Chondrocyte (in vitro differentiated cells): ENCODE results near the gene BLOC1S5. TPM values are rescaled to one million over a fixed set of nuclear protein-coding genes. Genes with fewer than 3 reads are reported as not detected.

Experiments
- DNase-seq: peaks from one replicate; pipeline ENCODE4 v3.0.0; 2021; ENCODE audit warnings: mixed read lengths, low spot score
- H3K27ac Mint-ChIP-seq: one replicate; pipeline ENCODE4 v1.8.0; 2021; ENCODE audit warnings: mild to moderate bottlenecking, moderate library complexity, mixed read lengths; ENCODE audit not compliant: unreplicated experiment
- H3K27me3 Mint-ChIP-seq: 2 replicates; pipeline ENCODE4 v1.8.0; 2021; ENCODE audit warnings: low read depth, mixed read lengths
- H3K36me3 Mint-ChIP-seq: 2 replicates; pipeline ENCODE4 v1.8.0; 2021; ENCODE audit warnings: low read depth, mixed read lengths
- H3K4me1 Mint-ChIP-seq: 2 replicates; pipeline ENCODE4 v1.8.0; 2021; ENCODE audit warnings: low read depth, mild to moderate bottlenecking, mixed read lengths
- H3K4me3 Mint-ChIP-seq: one replicate; pipeline ENCODE4 v1.8.0; 2021; ENCODE audit warnings: mild to moderate bottlenecking, moderate library complexity, mixed read lengths; ENCODE audit not compliant: unreplicated experiment
- H3K9me3 Mint-ChIP-seq: 2 replicates; pipeline ENCODE4 v1.8.0; 2021; ENCODE audit warnings: low read depth, mixed read lengths
- CTCF ChIP-seq: fragments of 200-600 bp; sonication (generic); IDR thresholded peaks from 2 replicates; pipeline ENCODE4 v1.5.0; 2021; ENCODE audit warnings: antibody characterized with exemption, mild to moderate bottlenecking, moderate library complexity
- total RNA-seq: library from RNA; stranded (reverse); gene quantifications from 3 replicates; pipeline ENCODE4 v1.2.1, GENCODE V29; 2021

BLOC1S5 gene
- total RNA-seq, 1 donor from 2014 or later = 9.4 TPM

DNA sequence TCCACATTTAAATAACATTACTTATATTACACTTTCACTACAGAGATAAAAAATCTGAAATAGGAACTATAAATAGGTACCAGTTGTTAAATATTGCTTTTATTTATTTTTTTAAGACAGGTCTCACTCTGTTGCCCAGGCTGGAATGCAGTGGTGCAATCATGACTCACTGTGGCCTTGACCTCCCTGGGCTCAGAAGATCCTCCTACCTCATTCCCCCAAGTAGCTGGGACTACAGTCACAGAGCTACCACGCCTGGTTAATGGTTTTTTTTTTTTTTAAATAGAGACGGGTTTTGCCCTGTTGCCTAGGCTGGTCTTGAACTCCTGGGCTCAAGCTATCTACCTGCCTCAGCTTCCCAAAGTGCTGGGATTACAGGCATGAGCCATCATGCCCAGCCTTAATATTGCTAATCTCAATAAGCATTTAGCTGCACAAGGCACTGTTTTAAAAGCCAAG is 20.9 kb upstream of the BLOC1S5 start:
- Mint-ChIP-seq H3K9me3 (peaks cover 2% of the 10 kb centered on the region), H3K36me3 (peaks cover 26% of the 10 kb centered on the region), H3K4me3 (no peak overlapping the region), H3K4me1 (peaks cover 57% of the 10 kb centered on the region), H3K27me3 (no peaks in the 10 kb centered on the region), H3K27ac (peak overlapping the region; percentile 91)
- no peak for TF ChIP-seq CTCF
- DNase-seq = no peak

DNA sequence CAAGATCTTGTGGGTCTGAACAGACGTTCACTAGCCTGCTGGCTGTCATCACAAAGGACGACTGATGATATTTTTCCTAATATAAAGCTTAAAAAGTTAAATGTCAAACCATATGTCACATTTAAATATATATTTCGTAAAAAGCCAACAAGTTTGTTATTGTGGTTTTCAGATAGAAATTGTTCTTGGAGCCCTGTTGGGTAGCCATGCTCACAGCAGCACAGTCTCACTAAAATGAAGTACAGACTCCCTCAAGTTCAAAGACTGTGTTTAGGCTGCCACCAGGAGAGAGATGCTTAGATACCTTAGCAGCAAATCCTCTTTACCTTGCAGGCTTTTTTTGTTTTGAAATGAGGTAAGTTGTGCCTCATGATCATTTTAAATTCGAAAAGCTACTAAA is 20.4 kb upstream of the BLOC1S5 start:
- peak; percentile 10 for TF ChIP-seq CTCF
- peaks cover 62% of the 10 kb centered on the region for H3K4me1 Mint-ChIP-seq
- no peaks in the 10 kb centered on the region for H3K27me3 Mint-ChIP-seq
- no peak overlapping the region for H3K4me3 Mint-ChIP-seq
- peaks cover 2% of the 10 kb centered on the region for H3K9me3 Mint-ChIP-seq
- no peak for DNase-seq
- H3K36me3 Mint-ChIP-seq = peaks cover 25% of the 10 kb centered on the region
- H3K27ac Mint-ChIP-seq = peak overlapping the region; percentile 91

DNA sequence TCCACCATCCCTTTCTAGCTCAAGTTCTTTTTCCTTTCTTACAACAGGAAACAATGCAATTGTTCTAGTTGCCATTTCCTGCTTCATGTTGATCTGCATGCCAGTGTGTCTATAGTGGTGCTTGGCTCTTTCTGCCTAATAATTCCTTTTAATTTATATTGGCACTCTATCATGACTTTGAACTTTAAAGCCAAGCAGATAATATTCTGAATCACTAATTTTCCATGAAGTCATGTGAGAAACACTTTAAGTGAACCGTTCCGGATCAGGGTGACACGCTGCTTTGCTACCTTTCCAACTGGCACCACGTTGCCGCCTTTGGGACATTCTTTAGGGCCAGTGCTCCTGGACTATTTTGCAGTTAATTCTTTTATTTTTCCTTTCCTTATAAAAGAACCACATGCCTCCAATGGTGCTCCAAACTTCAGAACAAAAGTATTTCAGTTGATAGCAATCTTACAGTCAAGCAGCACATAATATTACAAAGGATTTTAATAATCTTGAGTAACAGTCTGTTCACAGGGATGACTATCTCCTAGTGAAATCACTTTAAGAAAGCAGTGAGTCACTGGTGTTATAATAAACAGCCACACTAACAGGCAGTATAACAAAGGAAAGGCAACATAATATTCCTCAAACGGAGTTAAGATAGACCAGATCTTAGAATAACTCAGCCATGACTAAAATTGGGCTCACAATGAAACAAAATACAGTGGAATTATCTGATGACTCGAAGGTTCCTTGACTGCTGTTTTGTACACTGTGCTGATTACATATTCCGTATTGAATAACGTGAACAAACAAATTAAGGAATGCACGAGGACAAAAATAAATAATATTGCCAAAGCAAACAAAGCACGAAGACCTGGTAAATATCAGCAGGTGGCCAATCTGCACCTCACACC is 19.0 kb upstream of the BLOC1S5 start:
- H3K4me3 Mint-ChIP-seq = no peak overlapping the region
- no peak for DNase-seq
- peak overlapping the region; percentile 91 for H3K27ac Mint-ChIP-seq
- peaks cover 62% of the 10 kb centered on the region for H3K4me1 Mint-ChIP-seq
- TF ChIP-seq CTCF = no peak
- peaks cover 12% of the 10 kb centered on the region for H3K36me3 Mint-ChIP-seq
- H3K27me3 Mint-ChIP-seq = no peaks in the 10 kb centered on the region
- H3K9me3 Mint-ChIP-seq = peaks cover 2% of the 10 kb centered on the region

- H3K27ac Mint-ChIP-seq = peak overlapping the region; percentile 91
- peaks cover 6% of the 10 kb centered on the region for H3K36me3 Mint-ChIP-seq
- H3K27me3 Mint-ChIP-seq = no peaks in the 10 kb centered on the region
- TF ChIP-seq CTCF = no peak
- H3K9me3 Mint-ChIP-seq = no peaks in the 10 kb centered on the region
- no peak for DNase-seq
- H3K4me1 Mint-ChIP-seq = peaks cover 62% of the 10 kb centered on the region
- H3K4me3 Mint-ChIP-seq = no peak overlapping the region
Measured at GRCh38 chr6:8082572-8082953, 18.4 kb upstream of the BLOC1S5 start.

- TF ChIP-seq CTCF = no peak
- no peaks in the 10 kb centered on the region for H3K9me3 Mint-ChIP-seq
- no peak for DNase-seq
- H3K4me3 Mint-ChIP-seq = no peak overlapping the region
- H3K4me1 Mint-ChIP-seq = peaks cover 53% of the 10 kb centered on the region
- peaks cover 1% of the 10 kb centered on the region for H3K36me3 Mint-ChIP-seq
- H3K27me3 Mint-ChIP-seq = no peaks in the 10 kb centered on the region
- H3K27ac Mint-ChIP-seq = peak overlapping the region; percentile 60
Measured at GRCh38 chr6:8080362-8081151, 16.4 kb upstream of the BLOC1S5 start.
